ENCODE results near the gene USP7.

USP7 gene

GRCh38 chr16:8963010-8963820 lies 491 bp downstream of the USP7 start:
- H3K27ac ChIP-seq (ENCODE audit: low read depth, low read length): peak overlapping the region; percentile 75
- peak overlapping the region; percentile 84 for H3K4me3 ChIP-seq (ENCODE audit: low read length)
- no peaks in the 10 kb centered on the region for H3K9me2 ChIP-seq (replicated peaks; ENCODE audit: control insufficient read depth, low read length)
- no peaks in the 10 kb centered on the region for H3K27me3 ChIP-seq (ENCODE audit: control insufficient read depth, low read length)
- H3K4me2 ChIP-seq (ENCODE audit: low read length): peak overlapping the region; percentile 92
- H3K79me2 ChIP-seq (ENCODE audit: control insufficient read depth, low read length): peaks cover 53% of the 10 kb centered on the region
- H3K36me3 ChIP-seq (ENCODE audit: control insufficient read depth, low read length): peaks cover 19% of the 10 kb centered on the region
- no peaks in the 10 kb centered on the region for H3K9me3 ChIP-seq (ENCODE audit: control insufficient read depth, insufficient read depth, low read length)
- TF ChIP-seq, protein P1, sequence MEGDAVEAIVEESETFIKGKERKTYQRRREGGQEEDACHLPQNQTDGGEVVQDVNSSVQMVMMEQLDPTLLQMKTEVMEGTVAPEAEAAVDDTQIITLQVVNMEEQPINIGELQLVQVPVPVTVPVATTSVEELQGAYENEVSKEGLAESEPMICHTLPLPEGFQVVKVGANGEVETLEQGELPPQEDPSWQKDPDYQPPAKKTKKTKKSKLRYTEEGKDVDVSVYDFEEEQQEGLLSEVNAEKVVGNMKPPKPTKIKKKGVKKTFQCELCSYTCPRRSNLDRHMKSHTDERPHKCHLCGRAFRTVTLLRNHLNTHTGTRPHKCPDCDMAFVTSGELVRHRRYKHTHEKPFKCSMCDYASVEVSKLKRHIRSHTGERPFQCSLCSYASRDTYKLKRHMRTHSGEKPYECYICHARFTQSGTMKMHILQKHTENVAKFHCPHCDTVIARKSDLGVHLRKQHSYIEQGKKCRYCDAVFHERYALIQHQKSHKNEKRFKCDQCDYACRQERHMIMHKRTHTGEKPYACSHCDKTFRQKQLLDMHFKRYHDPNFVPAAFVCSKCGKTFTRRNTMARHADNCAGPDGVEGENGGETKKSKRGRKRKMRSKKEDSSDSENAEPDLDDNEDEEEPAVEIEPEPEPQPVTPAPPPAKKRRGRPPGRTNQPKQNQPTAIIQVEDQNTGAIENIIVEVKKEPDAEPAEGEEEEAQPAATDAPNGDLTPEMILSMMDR (IDR thresholded peaks at IDR 0.05; ENCODE audit: low read depth, low read length, poor library complexity, severe bottlenecking): no peak
- no peak for TF ChIP-seq EZH2phosphoT487 (IDR thresholded peaks at IDR 0.05; ENCODE audit: borderline replicate concordance, low read length)
- peaks cover 21% of the 10 kb centered on the region for H3F3A ChIP-seq (ENCODE audit: control insufficient read depth, insufficient read depth)
- peaks cover 28% of the 10 kb centered on the region for H4K20me1 ChIP-seq (ENCODE audit: control insufficient read depth, insufficient read depth, low read depth, low read length)
- H3K4me1 ChIP-seq (ENCODE audit: control insufficient read depth, low read length): peaks cover 44% of the 10 kb centered on the region

DNA sequence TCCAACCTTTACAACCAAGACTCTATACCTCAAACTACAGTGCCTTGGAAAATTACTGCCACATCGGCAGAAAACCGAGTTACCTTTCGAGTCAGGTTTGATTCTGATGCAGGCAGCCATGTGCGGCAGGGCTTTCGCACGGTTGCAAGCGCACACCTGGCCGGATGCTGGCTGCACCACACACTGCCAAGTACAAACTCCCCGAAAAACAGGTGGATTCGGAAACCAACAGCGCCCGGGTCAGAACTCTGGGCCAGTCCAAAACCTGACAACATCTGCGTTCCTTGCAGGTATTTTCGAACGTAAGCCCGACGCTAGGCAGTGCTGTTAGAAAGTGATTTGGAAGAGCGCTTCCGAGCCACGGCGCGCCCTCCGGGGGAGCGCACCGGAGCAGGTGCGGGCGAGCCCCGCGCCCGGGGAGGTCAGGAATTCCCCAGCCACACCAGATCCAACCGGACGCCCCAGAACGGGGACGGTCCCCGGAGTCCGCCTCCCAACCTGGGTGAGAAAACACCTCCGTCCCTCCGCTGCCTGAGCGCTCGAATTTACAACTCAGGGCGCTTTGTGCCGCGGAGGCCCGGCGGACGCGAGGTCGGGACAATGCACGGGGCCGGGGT lies 1.2 kb downstream of the USP7 start:
- no peaks in the 10 kb centered on the region for H3K27me3 ChIP-seq (ENCODE audit: control insufficient read depth, low read length)
- H3K4me1 ChIP-seq (ENCODE audit: control insufficient read depth, low read length): peaks cover 51% of the 10 kb centered on the region
- H3K9me2 ChIP-seq (replicated peaks; ENCODE audit: control insufficient read depth, low read length): no peaks in the 10 kb centered on the region
- TF ChIP-seq, protein P1 (IDR thresholded peaks at IDR 0.05; ENCODE audit: low read depth, low read length, poor library complexity, severe bottlenecking): no peak
- no peak for TF ChIP-seq EZH2phosphoT487 (IDR thresholded peaks at IDR 0.05; ENCODE audit: borderline replicate concordance, low read length)
- H3K4me3 ChIP-seq (ENCODE audit: low read length): peak overlapping the region; percentile 84
- H3K36me3 ChIP-seq (ENCODE audit: control insufficient read depth, low read length): peaks cover 19% of the 10 kb centered on the region
- H3F3A ChIP-seq (ENCODE audit: control insufficient read depth, insufficient read depth): peaks cover 21% of the 10 kb centered on the region
- H4K20me1 ChIP-seq (ENCODE audit: control insufficient read depth, insufficient read depth, low read depth, low read length): peaks cover 34% of the 10 kb centered on the region
- peak overlapping the region; percentile 92 for H3K4me2 ChIP-seq (ENCODE audit: low read length)
- no peaks in the 10 kb centered on the region for H3K9me3 ChIP-seq (ENCODE audit: control insufficient read depth, insufficient read depth, low read length)
- peaks cover 60% of the 10 kb centered on the region for H3K79me2 ChIP-seq (ENCODE audit: control insufficient read depth, low read length)
- peak overlapping the region; percentile 75 for H3K27ac ChIP-seq (ENCODE audit: low read depth, low read length)

- TF ChIP-seq EZH2phosphoT487 (IDR thresholded peaks at IDR 0.05; ENCODE audit: borderline replicate concordance, low read length): no peak
- TF ChIP-seq, protein P1 (IDR thresholded peaks at IDR 0.05; ENCODE audit: low read depth, low read length, poor library complexity, severe bottlenecking): peak; percentile 8
- Histone ChIP-seq H3K4me1 (ENCODE audit: control insufficient read depth, low read length) (peaks cover 57% of the 10 kb centered on the region), H3K4me3 (ENCODE audit: low read length) (peak overlapping the region; percentile 84), H3K9me2 (replicated peaks; ENCODE audit: control insufficient read depth, low read length) (no peaks in the 10 kb centered on the region), H3K4me2 (ENCODE audit: low read length) (peak overlapping the region; percentile 92), H4K20me1 (ENCODE audit: control insufficient read depth, insufficient read depth, low read depth, low read length) (peaks cover 40% of the 10 kb centered on the region), H3K9me3 (ENCODE audit: control insufficient read depth, insufficient read depth, low read length) (no peaks in the 10 kb centered on the region), H3K36me3 (ENCODE audit: control insufficient read depth, low read length) (peaks cover 23% of the 10 kb centered on the region), H3K27ac (ENCODE audit: low read depth, low read length) (peak overlapping the region; percentile 75), H3K79me2 (ENCODE audit: control insufficient read depth, low read length) (peaks cover 66% of the 10 kb centered on the region), H3K27me3 (ENCODE audit: control insufficient read depth, low read length) (no peaks in the 10 kb centered on the region), H3F3A (ENCODE audit: control insufficient read depth, insufficient read depth) (peaks cover 21% of the 10 kb centered on the region)
These were observed 1.8 kb downstream of the USP7 start for GRCh38 chr16:8961811-8962390.
